H1 (cell line): Measurements from ENCODE around the gene PRPF6. TPM values are rescaled to one million over a fixed set of nuclear protein-coding genes. Genes with fewer than 3 reads are reported as not detected.

ENCODE experiments used
- ASH2L ChIP-seq: fragments of 200-600, 300-600 bp; sonication (generic); IDR thresholded peaks from one replicate; pipeline ENCODE4 v1.7.1; 2017; ENCODE audit warnings: low read length
- EZH2 ChIP-seq: fragments of 200-600 bp; sonication (generic); IDR thresholded peaks from 2 replicates; pipeline ENCODE4 v1.7.1; 2012; ENCODE audit warnings: low read depth, mild to moderate bottlenecking, moderate library complexity, low read length, inconsistent platforms; ENCODE audit not compliant: severe bottlenecking
- JUN ChIP-seq: IDR thresholded peaks from 2 replicates; pipeline ENCODE4 v1.6.1; 2011; ENCODE audit warnings: low read depth, mild to moderate bottlenecking, improper control_type of control experiment, low read length
- KDM5A ChIP-seq: fragments of 200-600 bp; IDR thresholded peaks from 2 replicates; pipeline ENCODE4 v1.7.1; 2012; ENCODE audit warnings: mild to moderate bottlenecking, low read length, inconsistent platforms, mixed read lengths
- NANOG ChIP-seq: IDR thresholded peaks from 2 replicates; pipeline ENCODE4 v1.6.1; 2011; ENCODE audit warnings: low read length, low read depth, mild to moderate bottlenecking, inconsistent platforms; ENCODE audit not compliant: insufficient read depth, poor library complexity, severe bottlenecking
- RFX5 ChIP-seq: IDR thresholded peaks from 2 replicates; pipeline ENCODE4 v1.6.1; 2011; ENCODE audit warnings: low read depth, low read length, improper control_type of control experiment, borderline replicate concordance
- SAP30 ChIP-seq: fragments of 300-600 bp; sonication (generic); IDR thresholded peaks from 2 replicates; pipeline ENCODE4 v1.7.1; 2012; ENCODE audit warnings: low read length, moderate library complexity, mild to moderate bottlenecking, inconsistent platforms; ENCODE audit not compliant: insufficient read depth, insufficient replicate concordance
- YY1 ChIP-seq: IDR thresholded peaks from 2 replicates; pipeline ENCODE4 v1.6.1; 2011; ENCODE audit warnings: low read depth, mild to moderate bottlenecking, low read length
- ZNF274 ChIP-seq: IDR thresholded peaks from 2 replicates; pipeline ENCODE4 v1.7.0; 2012; ENCODE audit warnings: low read length, borderline replicate concordance; ENCODE audit errors: extremely low read depth
- polyA plus RNA-seq, 7 experiments: library from polyadenylated mRNA; depleted of rRNA in 3 of 7; stranded (reverse) in 5 of 7; unstranded in 2 of 7; fragments of >200 nt in 5 of 7; fragments of 200-250 nt in 2 of 7; gene quantifications; 1 replicate in 5 of 7; 2 replicates in 1 of 7; 4 replicates in 1 of 7; pipeline versions ENCODE4 v1.2.1 to v1.2.3, GENCODE V29; 2011 to 2013; ENCODE audit warnings: missing spikeins in 2 of 7, mixed read lengths in 2 of 7
- total RNA-seq: library from RNA; stranded (reverse); fragmentation: NEBNext Ultra II Directional; extraction: Animal tissue kit (Norgen Biotek cat#: 25700); gene quantifications from 2 replicates; pipeline ENCODE4 v1.2.1, GENCODE V29; 2021
- TF ChIP-seq, protein P1 (sequence below): fragments of 300-600 bp; sonication (generic); IDR thresholded peaks from 2 replicates; pipeline ENCODE4 v1.7.1; 2012; ENCODE audit warnings: low read length, moderate library complexity, mild to moderate bottlenecking, inconsistent platforms; ENCODE audit not compliant: insufficient replicate concordance

Gene PRPF6
- total and polyA plus RNA-seq, 2 of the 8 experiments (the other 6 are each of a cell fraction or from before 2014, with no cell fraction given), result 27.9 to 76.9 TPM

DNA sequence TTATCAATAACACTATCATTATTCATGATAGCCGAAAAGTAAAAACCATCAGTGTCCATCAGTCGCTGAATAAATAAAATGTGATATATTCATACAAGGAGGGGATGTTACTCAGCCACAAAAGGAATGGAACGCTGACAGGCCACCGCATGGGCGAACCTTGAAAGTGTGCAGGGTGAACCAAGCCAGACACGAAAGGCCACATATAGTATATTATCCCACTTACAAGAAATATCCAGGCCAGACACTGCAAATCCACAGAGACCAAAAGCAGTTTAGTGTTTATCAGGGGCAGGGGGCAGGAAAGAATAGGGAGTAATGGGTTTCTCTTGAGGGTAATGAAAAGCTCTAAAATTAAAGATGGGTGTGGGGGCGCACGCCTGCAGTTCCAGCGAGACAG lies 62.8 kb downstream of the PRPF6 start (continued):
- TF ChIP-seq JUN, result no peak
- TF ChIP-seq NANOG, result no peak
- no peak for TF ChIP-seq EZH2
- no peak for TF ChIP-seq ZNF274
- TF ChIP-seq RFX5, result no peak
- TF ChIP-seq YY1, result no peak
- TF ChIP-seq KDM5A, result no peak
- TF ChIP-seq, protein P1, sequence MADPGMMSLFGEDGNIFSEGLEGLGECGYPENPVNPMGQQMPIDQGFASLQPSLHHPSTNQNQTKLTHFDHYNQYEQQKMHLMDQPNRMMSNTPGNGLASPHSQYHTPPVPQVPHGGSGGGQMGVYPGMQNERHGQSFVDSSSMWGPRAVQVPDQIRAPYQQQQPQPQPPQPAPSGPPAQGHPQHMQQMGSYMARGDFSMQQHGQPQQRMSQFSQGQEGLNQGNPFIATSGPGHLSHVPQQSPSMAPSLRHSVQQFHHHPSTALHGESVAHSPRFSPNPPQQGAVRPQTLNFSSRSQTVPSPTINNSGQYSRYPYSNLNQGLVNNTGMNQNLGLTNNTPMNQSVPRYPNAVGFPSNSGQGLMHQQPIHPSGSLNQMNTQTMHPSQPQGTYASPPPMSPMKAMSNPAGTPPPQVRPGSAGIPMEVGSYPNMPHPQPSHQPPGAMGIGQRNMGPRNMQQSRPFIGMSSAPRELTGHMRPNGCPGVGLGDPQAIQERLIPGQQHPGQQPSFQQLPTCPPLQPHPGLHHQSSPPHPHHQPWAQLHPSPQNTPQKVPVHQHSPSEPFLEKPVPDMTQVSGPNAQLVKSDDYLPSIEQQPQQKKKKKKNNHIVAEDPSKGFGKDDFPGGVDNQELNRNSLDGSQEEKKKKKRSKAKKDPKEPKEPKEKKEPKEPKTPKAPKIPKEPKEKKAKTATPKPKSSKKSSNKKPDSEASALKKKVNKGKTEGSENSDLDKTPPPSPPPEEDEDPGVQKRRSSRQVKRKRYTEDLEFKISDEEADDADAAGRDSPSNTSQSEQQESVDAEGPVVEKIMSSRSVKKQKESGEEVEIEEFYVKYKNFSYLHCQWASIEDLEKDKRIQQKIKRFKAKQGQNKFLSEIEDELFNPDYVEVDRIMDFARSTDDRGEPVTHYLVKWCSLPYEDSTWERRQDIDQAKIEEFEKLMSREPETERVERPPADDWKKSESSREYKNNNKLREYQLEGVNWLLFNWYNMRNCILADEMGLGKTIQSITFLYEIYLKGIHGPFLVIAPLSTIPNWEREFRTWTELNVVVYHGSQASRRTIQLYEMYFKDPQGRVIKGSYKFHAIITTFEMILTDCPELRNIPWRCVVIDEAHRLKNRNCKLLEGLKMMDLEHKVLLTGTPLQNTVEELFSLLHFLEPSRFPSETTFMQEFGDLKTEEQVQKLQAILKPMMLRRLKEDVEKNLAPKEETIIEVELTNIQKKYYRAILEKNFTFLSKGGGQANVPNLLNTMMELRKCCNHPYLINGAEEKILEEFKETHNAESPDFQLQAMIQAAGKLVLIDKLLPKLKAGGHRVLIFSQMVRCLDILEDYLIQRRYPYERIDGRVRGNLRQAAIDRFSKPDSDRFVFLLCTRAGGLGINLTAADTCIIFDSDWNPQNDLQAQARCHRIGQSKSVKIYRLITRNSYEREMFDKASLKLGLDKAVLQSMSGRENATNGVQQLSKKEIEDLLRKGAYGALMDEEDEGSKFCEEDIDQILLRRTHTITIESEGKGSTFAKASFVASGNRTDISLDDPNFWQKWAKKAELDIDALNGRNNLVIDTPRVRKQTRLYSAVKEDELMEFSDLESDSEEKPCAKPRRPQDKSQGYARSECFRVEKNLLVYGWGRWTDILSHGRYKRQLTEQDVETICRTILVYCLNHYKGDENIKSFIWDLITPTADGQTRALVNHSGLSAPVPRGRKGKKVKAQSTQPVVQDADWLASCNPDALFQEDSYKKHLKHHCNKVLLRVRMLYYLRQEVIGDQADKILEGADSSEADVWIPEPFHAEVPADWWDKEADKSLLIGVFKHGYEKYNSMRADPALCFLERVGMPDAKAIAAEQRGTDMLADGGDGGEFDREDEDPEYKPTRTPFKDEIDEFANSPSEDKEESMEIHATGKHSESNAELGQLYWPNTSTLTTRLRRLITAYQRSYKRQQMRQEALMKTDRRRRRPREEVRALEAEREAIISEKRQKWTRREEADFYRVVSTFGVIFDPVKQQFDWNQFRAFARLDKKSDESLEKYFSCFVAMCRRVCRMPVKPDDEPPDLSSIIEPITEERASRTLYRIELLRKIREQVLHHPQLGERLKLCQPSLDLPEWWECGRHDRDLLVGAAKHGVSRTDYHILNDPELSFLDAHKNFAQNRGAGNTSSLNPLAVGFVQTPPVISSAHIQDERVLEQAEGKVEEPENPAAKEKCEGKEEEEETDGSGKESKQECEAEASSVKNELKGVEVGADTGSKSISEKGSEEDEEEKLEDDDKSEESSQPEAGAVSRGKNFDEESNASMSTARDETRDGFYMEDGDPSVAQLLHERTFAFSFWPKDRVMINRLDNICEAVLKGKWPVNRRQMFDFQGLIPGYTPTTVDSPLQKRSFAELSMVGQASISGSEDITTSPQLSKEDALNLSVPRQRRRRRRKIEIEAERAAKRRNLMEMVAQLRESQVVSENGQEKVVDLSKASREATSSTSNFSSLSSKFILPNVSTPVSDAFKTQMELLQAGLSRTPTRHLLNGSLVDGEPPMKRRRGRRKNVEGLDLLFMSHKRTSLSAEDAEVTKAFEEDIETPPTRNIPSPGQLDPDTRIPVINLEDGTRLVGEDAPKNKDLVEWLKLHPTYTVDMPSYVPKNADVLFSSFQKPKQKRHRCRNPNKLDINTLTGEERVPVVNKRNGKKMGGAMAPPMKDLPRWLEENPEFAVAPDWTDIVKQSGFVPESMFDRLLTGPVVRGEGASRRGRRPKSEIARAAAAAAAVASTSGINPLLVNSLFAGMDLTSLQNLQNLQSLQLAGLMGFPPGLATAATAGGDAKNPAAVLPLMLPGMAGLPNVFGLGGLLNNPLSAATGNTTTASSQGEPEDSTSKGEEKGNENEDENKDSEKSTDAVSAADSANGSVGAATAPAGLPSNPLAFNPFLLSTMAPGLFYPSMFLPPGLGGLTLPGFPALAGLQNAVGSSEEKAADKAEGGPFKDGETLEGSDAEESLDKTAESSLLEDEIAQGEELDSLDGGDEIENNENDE, result no peak
- no peak for TF ChIP-seq ASH2L
- TF ChIP-seq SAP30, result no peak
